ENCODE data around the gene MKRN3.

Gene MKRN3

DNA sequence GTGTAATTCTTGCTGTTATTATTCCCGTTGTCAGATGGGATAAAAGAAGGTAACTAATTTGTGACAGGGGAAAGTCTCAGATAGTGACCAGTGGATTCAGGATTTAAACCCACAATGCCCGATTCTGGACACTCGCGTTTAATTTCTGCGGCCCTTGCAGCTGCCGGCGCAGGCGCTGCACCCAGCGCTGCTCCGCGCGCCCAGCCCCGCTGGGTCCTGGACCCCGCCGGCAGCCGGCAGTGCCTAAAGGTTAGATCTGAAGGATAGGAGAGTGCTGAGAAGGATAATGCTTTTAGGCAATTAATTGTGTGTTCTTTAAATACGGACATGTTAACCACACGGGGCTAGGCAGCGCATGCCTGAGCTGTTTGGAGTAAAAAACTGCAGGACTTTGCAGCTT lies 3.6 kb upstream of the MKRN3 start:
- no peak overlapping the region for H3K4me3 ChIP-seq (ENCODE audit: low read depth, low read length)
- no peak for DNase-seq (ENCODE audit: low read depth)
- TF ChIP-seq, protein P1, sequence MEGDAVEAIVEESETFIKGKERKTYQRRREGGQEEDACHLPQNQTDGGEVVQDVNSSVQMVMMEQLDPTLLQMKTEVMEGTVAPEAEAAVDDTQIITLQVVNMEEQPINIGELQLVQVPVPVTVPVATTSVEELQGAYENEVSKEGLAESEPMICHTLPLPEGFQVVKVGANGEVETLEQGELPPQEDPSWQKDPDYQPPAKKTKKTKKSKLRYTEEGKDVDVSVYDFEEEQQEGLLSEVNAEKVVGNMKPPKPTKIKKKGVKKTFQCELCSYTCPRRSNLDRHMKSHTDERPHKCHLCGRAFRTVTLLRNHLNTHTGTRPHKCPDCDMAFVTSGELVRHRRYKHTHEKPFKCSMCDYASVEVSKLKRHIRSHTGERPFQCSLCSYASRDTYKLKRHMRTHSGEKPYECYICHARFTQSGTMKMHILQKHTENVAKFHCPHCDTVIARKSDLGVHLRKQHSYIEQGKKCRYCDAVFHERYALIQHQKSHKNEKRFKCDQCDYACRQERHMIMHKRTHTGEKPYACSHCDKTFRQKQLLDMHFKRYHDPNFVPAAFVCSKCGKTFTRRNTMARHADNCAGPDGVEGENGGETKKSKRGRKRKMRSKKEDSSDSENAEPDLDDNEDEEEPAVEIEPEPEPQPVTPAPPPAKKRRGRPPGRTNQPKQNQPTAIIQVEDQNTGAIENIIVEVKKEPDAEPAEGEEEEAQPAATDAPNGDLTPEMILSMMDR (IDR thresholded peaks at IDR 0.05; ENCODE audit: low read depth, low read length): no peak
- TF ChIP-seq, protein P2, sequence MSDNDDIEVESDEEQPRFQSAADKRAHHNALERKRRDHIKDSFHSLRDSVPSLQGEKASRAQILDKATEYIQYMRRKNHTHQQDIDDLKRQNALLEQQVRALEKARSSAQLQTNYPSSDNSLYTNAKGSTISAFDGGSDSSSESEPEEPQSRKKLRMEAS (IDR thresholded peaks at IDR 0.05; ENCODE audit: low read depth, low read length): no peak
- TF ChIP-seq POLR2A (IDR thresholded peaks at IDR 0.05; ENCODE audit: extremely low read depth, insufficient read length) (no peak), MYC (IDR thresholded peaks at IDR 0.05; ENCODE audit: low read depth, low read length) (no peak)

- no peak for DNase-seq (ENCODE audit: low read depth)
- H3K4me3 ChIP-seq (ENCODE audit: low read depth, low read length): peak overlapping the region; percentile 86
- TF ChIP-seq, protein P1 (IDR thresholded peaks at IDR 0.05; ENCODE audit: low read depth, low read length): no peak
- TF ChIP-seq MYC (IDR thresholded peaks at IDR 0.05; ENCODE audit: low read depth, low read length): no peak
- TF ChIP-seq POLR2A (IDR thresholded peaks at IDR 0.05; ENCODE audit: extremely low read depth, insufficient read length): no peak
- TF ChIP-seq, protein P2 (IDR thresholded peaks at IDR 0.05; ENCODE audit: low read depth, low read length): no peak
These were observed 566 bp upstream of the MKRN3 start for GRCh38 chr15:23564821-23565394.

GRCh38 chr15:23566071-23566554 lies 639 bp downstream of the MKRN3 start:
- TF ChIP-seq POLR2A (IDR thresholded peaks at IDR 0.05; ENCODE audit: extremely low read depth, insufficient read length) (no peak), MYC (IDR thresholded peaks at IDR 0.05; ENCODE audit: low read depth, low read length) (peak; percentile 50; the same call in 1 of the 2 replicates)
- H3K4me3 ChIP-seq (ENCODE audit: low read depth, low read length): peak overlapping the region; percentile 86
- DNase-seq (ENCODE audit: low read depth): peak; percentile 81

DNA sequence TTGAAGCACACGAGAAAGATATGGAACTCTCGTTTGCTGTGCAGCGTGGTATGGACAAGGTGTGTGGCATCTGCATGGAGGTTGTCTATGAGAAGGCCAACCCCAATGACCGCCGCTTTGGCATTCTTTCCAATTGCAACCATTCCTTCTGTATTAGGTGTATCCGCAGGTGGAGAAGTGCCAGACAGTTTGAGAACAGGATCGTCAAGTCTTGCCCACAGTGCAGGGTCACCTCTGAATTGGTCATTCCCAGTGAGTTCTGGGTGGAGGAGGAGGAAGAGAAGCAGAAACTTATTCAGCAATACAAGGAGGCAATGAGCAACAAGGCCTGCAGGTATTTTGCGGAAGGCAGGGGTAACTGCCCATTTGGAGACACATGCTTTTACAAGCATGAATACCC lies 1.2 kb downstream of the MKRN3 start:
- peak overlapping the region; percentile 86 for H3K4me3 ChIP-seq (ENCODE audit: low read depth, low read length)
- DNase-seq (ENCODE audit: low read depth): no peak
- TF ChIP-seq MYC (IDR thresholded peaks at IDR 0.05; ENCODE audit: low read depth, low read length): no peak
- no peak for TF ChIP-seq POLR2A (IDR thresholded peaks at IDR 0.05; ENCODE audit: extremely low read depth, insufficient read length)
- TF ChIP-seq, protein P1 (IDR thresholded peaks at IDR 0.05; ENCODE audit: low read depth, low read length): no peak
- TF ChIP-seq, protein P2 (IDR thresholded peaks at IDR 0.05; ENCODE audit: low read depth, low read length): no peak

DNA sequence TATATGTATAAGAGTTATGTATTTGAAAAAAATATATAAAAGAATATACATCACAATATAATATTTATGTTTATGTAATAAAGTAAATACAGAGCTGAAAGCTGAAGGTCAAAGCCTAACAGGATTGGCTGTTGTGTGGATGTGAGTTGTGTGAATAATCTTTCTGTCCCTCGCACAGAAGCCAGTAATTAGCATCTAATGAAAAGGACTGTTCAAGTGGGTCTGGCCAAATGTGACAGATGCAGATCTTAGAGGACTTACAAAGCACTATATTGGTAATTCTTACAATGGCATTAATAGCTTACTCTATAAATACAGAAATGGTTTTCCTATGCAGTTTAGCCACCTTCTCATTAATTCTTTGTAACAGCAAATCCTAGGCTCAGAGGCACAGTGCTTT lies 2.4 kb downstream of the MKRN3 start:
- TF ChIP-seq, protein P2 (IDR thresholded peaks at IDR 0.05; ENCODE audit: low read depth, low read length): no peak
- TF ChIP-seq, protein P1 (IDR thresholded peaks at IDR 0.05; ENCODE audit: low read depth, low read length): no peak
- TF ChIP-seq POLR2A (IDR thresholded peaks at IDR 0.05; ENCODE audit: extremely low read depth, insufficient read length) (no peak), MYC (IDR thresholded peaks at IDR 0.05; ENCODE audit: low read depth, low read length) (no peak)
- no peak for DNase-seq (ENCODE audit: low read depth)
- peak overlapping the region; percentile 32 for H3K4me3 ChIP-seq (ENCODE audit: low read depth, low read length)

DNA sequence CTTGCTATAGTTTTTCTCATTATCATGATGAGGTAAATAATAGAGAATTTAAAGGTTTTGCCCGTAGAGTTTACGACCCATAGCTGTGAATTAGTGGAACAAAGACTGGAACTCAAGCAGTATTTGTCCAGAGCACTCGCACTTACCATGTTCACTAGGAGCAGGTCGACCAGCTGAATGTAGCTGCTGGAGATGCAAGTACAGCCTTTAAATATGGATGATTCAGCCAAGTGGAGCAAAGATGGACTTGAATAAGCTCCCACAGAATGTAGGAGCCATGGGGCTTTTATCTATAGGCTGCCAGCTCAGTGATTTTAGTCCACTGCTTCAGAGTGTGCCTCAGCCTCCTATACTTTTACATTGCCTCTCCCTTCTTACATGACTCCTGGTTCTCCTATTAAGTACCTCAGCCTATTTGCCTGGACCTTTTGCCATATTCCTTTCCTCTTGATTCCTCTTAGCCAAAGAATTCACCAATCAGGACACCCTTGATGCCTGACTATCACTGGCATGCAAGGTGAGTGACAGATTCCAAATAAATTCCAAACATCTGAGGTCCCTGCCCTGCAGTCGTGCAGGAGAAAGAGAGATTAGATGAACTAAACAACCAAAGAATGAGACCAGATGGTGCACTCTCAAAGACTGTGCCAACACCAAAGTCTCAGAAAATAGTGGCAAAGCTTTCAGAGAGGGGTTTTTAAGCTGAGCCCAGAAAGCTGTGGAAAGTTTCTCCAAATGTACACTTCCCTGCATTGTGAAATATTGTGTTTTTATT lies 3.9 kb downstream of the MKRN3 start:
- H3K4me3 ChIP-seq (ENCODE audit: low read depth, low read length): no peak overlapping the region
- TF ChIP-seq MYC (IDR thresholded peaks at IDR 0.05; ENCODE audit: low read depth, low read length) (no peak), POLR2A (IDR thresholded peaks at IDR 0.05; ENCODE audit: extremely low read depth, insufficient read length) (no peak)
- TF ChIP-seq, protein P1 (IDR thresholded peaks at IDR 0.05; ENCODE audit: low read depth, low read length): no peak
- TF ChIP-seq, protein P2 (IDR thresholded peaks at IDR 0.05; ENCODE audit: low read depth, low read length): no peak

More for the DNA sequence above, 3.9 kb downstream of the MKRN3 start:
- no peak for DNase-seq (ENCODE audit: low read depth)

All from NB4 (cell line).